ENCODE data around the gene CDKN2AIPNL. TPM values are rescaled to one million over a fixed set of nuclear protein-coding genes. Genes with fewer than 3 reads are reported as not detected.

CDKN2AIPNL gene
- total and polyA plus RNA-seq, 2 of the 13 experiments (the other 11 are each of a cell fraction or from before 2014, with no cell fraction given), result 17.4 to 46.5 TPM

- TF ChIP-seq ZNF768 (CRISPR knock-in tag; IDR thresholded peaks at IDR 0.05), result peak; percentile 53; the same call in 1 of the 2 replicates
- TF ChIP-seq AKNA (CRISPR knock-in tag; IDR thresholded peaks at IDR 0.05; ENCODE audit: borderline replicate concordance), result peak; percentile 81; the same call in 1 of the 2 replicates
- TF ChIP-seq MAF1 (CRISPR knock-in tag; IDR thresholded peaks at IDR 0.05; ENCODE audit: borderline replicate concordance), result peak; percentile 82
- TF ChIP-seq GZF1 (CRISPR knock-in tag; IDR thresholded peaks at IDR 0.05), result 0 out of 2 replicates have a peak, but pooled peaks have one; percentile 72
- TF ChIP-seq ZNF331 (CRISPR knock-in tag; IDR thresholded peaks at IDR 0.05), result peak; percentile 41
- no peak for TF ChIP-seq MLLT10 (CRISPR knock-in tag; IDR thresholded peaks at IDR 0.05)
- no peak for TF ChIP-seq ZSCAN31 (CRISPR knock-in tag; IDR thresholded peaks at IDR 0.05; ENCODE audit: low read depth)
- TF ChIP-seq RBM39 (IDR thresholded peaks at IDR 0.05; ENCODE audit: low read depth, low read length, poor library complexity, severe bottlenecking), result peak; percentile 89
- peak; percentile 76 to 78; a peak in 3 of 4 replicates for TF ChIP-seq HMGXB4 (CRISPR knock-in tag; IDR thresholded peaks at IDR 0.05; ENCODE audit: borderline replicate concordance in 1 of 2, low read depth in 1 of 2)
- TF ChIP-seq, protein P1, sequence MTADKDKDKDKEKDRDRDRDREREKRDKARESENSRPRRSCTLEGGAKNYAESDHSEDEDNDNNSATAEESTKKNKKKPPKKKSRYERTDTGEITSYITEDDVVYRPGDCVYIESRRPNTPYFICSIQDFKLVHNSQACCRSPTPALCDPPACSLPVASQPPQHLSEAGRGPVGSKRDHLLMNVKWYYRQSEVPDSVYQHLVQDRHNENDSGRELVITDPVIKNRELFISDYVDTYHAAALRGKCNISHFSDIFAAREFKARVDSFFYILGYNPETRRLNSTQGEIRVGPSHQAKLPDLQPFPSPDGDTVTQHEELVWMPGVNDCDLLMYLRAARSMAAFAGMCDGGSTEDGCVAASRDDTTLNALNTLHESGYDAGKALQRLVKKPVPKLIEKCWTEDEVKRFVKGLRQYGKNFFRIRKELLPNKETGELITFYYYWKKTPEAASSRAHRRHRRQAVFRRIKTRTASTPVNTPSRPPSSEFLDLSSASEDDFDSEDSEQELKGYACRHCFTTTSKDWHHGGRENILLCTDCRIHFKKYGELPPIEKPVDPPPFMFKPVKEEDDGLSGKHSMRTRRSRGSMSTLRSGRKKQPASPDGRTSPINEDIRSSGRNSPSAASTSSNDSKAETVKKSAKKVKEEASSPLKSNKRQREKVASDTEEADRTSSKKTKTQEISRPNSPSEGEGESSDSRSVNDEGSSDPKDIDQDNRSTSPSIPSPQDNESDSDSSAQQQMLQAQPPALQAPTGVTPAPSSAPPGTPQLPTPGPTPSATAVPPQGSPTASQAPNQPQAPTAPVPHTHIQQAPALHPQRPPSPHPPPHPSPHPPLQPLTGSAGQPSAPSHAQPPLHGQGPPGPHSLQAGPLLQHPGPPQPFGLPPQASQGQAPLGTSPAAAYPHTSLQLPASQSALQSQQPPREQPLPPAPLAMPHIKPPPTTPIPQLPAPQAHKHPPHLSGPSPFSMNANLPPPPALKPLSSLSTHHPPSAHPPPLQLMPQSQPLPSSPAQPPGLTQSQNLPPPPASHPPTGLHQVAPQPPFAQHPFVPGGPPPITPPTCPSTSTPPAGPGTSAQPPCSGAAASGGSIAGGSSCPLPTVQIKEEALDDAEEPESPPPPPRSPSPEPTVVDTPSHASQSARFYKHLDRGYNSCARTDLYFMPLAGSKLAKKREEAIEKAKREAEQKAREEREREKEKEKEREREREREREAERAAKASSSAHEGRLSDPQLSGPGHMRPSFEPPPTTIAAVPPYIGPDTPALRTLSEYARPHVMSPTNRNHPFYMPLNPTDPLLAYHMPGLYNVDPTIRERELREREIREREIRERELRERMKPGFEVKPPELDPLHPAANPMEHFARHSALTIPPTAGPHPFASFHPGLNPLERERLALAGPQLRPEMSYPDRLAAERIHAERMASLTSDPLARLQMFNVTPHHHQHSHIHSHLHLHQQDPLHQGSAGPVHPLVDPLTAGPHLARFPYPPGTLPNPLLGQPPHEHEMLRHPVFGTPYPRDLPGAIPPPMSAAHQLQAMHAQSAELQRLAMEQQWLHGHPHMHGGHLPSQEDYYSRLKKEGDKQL (CRISPR knock-in tag; IDR thresholded peaks at IDR 0.05; ENCODE audit: low read depth), result peak; percentile 11; the same call in 1 of the 2 replicates
- TF ChIP-seq ELF3 (CRISPR knock-in tag; IDR thresholded peaks at IDR 0.05), result peak; percentile 65
- TF ChIP-seq SNRNP70 (IDR thresholded peaks at IDR 0.05; ENCODE audit: low read depth, low read length), result no peak
- TF ChIP-seq ZNF205 (CRISPR knock-in tag; IDR thresholded peaks at IDR 0.05), result no peak
- no peak for TF ChIP-seq NFE2L1 (CRISPR knock-in tag; IDR thresholded peaks at IDR 0.05; ENCODE audit: borderline replicate concordance)
Observed at GRCh38 chr5:134370871-134371833, 40.5 kb downstream of the CDKN2AIPNL start, which contains the start of gene UBE2B (continued).

All from HepG2 (cell line).